Measurements from ENCODE around the gene DIAPH1.

Gene DIAPH1

DNA sequence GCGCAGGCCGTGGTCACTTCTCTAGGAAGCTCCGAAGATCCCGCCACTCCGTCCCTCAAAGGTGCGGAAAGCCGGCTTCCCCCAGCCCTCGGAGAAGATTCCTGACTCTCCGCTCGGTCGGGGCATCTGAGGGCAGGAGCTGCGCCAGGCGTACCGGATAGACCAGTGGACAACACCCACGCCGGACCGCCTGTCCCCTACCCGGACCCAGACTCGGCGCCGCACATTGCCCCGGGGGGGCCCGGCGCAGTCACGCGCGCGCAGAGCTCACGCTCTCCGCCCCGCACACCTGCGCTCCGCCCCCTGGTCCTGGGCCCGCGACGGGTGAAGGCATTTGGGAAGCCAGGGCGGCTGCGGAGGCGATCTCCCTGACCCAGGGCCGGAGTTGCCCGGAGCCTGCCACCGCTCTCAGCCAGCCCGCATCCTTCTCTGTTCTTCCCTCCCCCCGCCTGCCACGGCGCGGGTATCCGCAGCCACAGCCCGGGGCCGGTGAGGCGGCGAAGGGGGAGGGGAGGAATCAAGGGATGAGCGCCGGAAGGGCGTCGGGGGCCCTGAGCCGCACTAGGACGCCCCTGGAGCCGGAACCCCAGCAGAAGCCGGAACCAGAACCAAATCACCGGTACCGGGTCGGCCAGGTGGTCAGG lies 18.4 kb upstream of the DIAPH1 start:
- H3K79me1 ChIP-seq (replicated peaks; ENCODE audit: low read length, poor library complexity, severe bottlenecking): peaks cover 23% of the 10 kb centered on the region
- no peak overlapping the region for H2AK5ac ChIP-seq (ENCODE audit: low read length, severe bottlenecking)
- peak overlapping the region; percentile 69 to 90 for H3K4me3 ChIP-seq (ENCODE audit: insufficient read depth in 1 of 2, low read depth in 1 of 2, low read length in 2 of 2)
- H3K9me3 ChIP-seq (ENCODE audit: control insufficient read depth, low read length): no peaks in the 10 kb centered on the region
- peak overlapping the region in 1 of 2 experiments; percentile 35 for H3K23ac ChIP-seq (ENCODE audit: low read length in 2 of 2)
- H3K9ac ChIP-seq (ENCODE audit: low read length): peak overlapping the region; percentile 94
- H3K4me2 ChIP-seq (ENCODE audit: low read length, poor library complexity, severe bottlenecking): peak overlapping the region; percentile 98
- H3K4ac ChIP-seq (ENCODE audit: low read depth in 1 of 2, low read length in 2 of 2): peak overlapping the region in 1 of 2 experiments; percentile 54
- peaks cover 0 to 4% of the 10 kb centered on the region in 2 experiments for H3K27me3 ChIP-seq (ENCODE audit: control insufficient read depth in 1 of 2, insufficient read depth in 1 of 2, low read length in 2 of 2)
- peaks cover 27 to 30% of the 10 kb centered on the region in 2 experiments for H3K36me3 ChIP-seq (ENCODE audit: control insufficient read depth in 1 of 2, insufficient read depth in 2 of 2, low read depth in 1 of 2, low read length in 2 of 2)
- H3K27ac ChIP-seq (ENCODE audit: low read length, poor library complexity, severe bottlenecking): no peak overlapping the region
- peak overlapping the region in 1 of 2 experiments; percentile 12 for H2BK12ac ChIP-seq (ENCODE audit: low read length in 2 of 2)
- H2BK15ac ChIP-seq (ENCODE audit: low read depth, poor library complexity, severe bottlenecking): peak overlapping the region; percentile 33
- peaks cover 29% of the 10 kb centered on the region for H3K4me1 ChIP-seq (ENCODE audit: control insufficient read depth, insufficient read depth, low read depth, low read length)
- peak overlapping the region; percentile 80 for H2AFZ ChIP-seq (ENCODE audit: low read depth, low read length)
- H2BK5ac ChIP-seq (ENCODE audit: low read depth, low read length, poor library complexity, severe bottlenecking): no peak overlapping the region
- no peak overlapping the region for H4K8ac ChIP-seq (ENCODE audit: low read length)
- H4K91ac ChIP-seq (ENCODE audit: low read length): peak overlapping the region; percentile 46
- WGBS: 1% methylated on average over 48 of the region's 63 CpGs
- peak overlapping the region; percentile 54 to 63 for H3K18ac ChIP-seq (ENCODE audit: low read depth in 1 of 2, low read length in 2 of 2)
- peak overlapping the region in 1 of 2 experiments; percentile 44 for H3K14ac ChIP-seq (ENCODE audit: low read length in 2 of 2)
- DNase-seq: no peak
- no peak overlapping the region for H2BK120ac ChIP-seq (ENCODE audit: low read depth, low read length)

DNA sequence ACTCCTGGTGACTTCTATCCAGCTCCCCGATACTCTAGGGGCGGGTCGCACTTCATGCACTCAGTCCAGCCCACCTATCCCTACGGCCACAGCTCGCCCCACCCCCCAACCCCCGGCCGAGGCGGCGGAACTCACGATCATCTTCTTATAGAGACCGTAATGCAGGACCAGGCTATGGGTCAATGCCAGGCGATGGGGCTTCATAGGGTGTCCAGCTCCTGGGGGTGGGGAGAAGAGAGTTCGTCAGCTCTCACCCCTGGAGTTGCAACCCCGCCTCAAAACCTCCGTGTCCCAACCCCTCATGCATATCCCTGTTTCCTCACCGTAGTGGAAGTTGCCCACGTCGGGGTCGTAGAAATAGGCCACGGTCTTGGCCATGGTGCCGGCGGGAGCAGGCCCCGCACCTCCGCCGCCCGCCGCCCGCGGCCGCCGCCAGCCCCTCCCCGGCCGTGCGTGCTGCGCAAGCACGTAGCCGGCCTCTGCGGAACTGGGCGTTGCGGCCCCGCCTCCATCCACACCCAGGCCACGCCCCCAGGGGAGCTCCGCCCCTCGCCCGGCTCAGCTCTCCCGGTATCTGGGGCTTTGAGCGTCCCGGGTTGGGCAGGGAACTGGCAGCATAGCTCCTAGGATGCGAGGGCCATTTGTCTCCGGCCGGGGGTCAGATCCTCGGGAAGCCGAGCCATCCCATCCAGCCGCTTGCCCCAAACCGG lies 17.8 kb upstream of the DIAPH1 start, which contains the start of the genes HDAC3 and RELL2:
HDAC3 (minus strand) TSS at position 437 of the 710 bp plus-strand sequence; CDS start at position 378, 59 bp downstream.
RELL2 (plus strand) TSS at position 585 of the 710 bp plus-strand sequence. CDS start 1,229 bp downstream, outside the sequence.
- no peak within 1 kb of the TSS for H2BK120ac ChIP-seq (ENCODE audit: low read depth, low read length)
- H3K23ac ChIP-seq (ENCODE audit: low read length in 2 of 2): peak within 1 kb of the TSS in 1 of 2 experiments; percentile 96
- peaks cover 24 to 30% of the 10 kb centered on the region in 2 experiments for H3K36me3 ChIP-seq (ENCODE audit: control insufficient read depth in 1 of 2, insufficient read depth in 2 of 2, low read depth in 1 of 2, low read length in 2 of 2)
- H3K4me3 ChIP-seq (ENCODE audit: insufficient read depth in 1 of 2, low read depth in 1 of 2, low read length in 2 of 2): peak within 1 kb of the TSS; percentile 90 to 94
- H3K27ac ChIP-seq (ENCODE audit: low read length, poor library complexity, severe bottlenecking): peak within 1 kb of the TSS; percentile 37
- peak within 1 kb of the TSS; percentile 72 to 89 for H3K18ac ChIP-seq (ENCODE audit: low read depth in 1 of 2, low read length in 2 of 2)
- peaks cover 23% of the 10 kb centered on the region for H3K79me1 ChIP-seq (replicated peaks; ENCODE audit: low read length, poor library complexity, severe bottlenecking)
- peak within 1 kb of the TSS; percentile 61 for H2BK5ac ChIP-seq (ENCODE audit: low read depth, low read length, poor library complexity, severe bottlenecking)
- H4K8ac ChIP-seq (ENCODE audit: low read length): peak within 1 kb of the TSS; percentile 67
- H3K4ac ChIP-seq (ENCODE audit: low read depth in 1 of 2, low read length in 2 of 2): peak within 1 kb of the TSS; percentile 64 to 71
- H3K4me2 ChIP-seq (ENCODE audit: low read length, poor library complexity, severe bottlenecking): peak within 1 kb of the TSS; percentile 98
- peak within 1 kb of the TSS in 1 of 2 experiments; percentile 12 for H2BK12ac ChIP-seq (ENCODE audit: low read length in 2 of 2)
- H3K27me3 ChIP-seq (ENCODE audit: control insufficient read depth in 1 of 2, insufficient read depth in 1 of 2, low read length in 2 of 2): peaks cover 0 to 4% of the 10 kb centered on the region in 2 experiments
- no peaks in the 10 kb centered on the region for H3K9me3 ChIP-seq (ENCODE audit: control insufficient read depth, low read length)
- H3K9ac ChIP-seq (ENCODE audit: low read length): peak within 1 kb of the TSS; percentile 94
- peak; percentile 89 for DNase-seq
- peak within 1 kb of the TSS; percentile 90 for H2AFZ ChIP-seq (ENCODE audit: low read depth, low read length)
- no peak within 1 kb of the TSS for H2AK5ac ChIP-seq (ENCODE audit: low read length, severe bottlenecking)
- peaks cover 29% of the 10 kb centered on the region for H3K4me1 ChIP-seq (ENCODE audit: control insufficient read depth, insufficient read depth, low read depth, low read length)
- H3K14ac ChIP-seq (ENCODE audit: low read length in 2 of 2): peak within 1 kb of the TSS in 1 of 2 experiments; percentile 92
- peak within 1 kb of the TSS; percentile 33 for H2BK15ac ChIP-seq (ENCODE audit: low read depth, poor library complexity, severe bottlenecking)
- 0% methylated on average over 46 of the region's 55 CpGs for WGBS
- peak within 1 kb of the TSS; percentile 90 for H4K91ac ChIP-seq (ENCODE audit: low read length)

DNA sequence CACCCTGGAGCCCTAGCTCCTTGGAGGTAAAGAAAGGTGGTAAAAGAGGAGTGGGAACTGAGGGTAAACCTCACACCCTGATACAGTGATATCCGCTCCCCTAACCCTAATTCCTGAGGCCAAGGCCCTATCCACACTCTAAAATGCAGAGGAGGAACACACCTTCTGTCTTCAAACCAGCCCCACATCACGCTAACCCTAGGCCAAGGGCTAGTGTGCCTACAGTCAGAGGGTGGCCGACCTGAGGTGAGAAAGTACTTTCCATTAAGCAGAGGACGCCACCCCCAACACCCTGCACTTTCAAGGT lies 17.3 kb upstream of the DIAPH1 start:
- Histone ChIP-seq H2BK12ac (ENCODE audit: low read length in 2 of 2) (no peak overlapping the region), H3K23ac (ENCODE audit: low read length in 2 of 2) (no peak overlapping the region), H3K4ac (ENCODE audit: low read depth in 1 of 2, low read length in 2 of 2) (peak overlapping the region in 1 of 2 experiments; percentile 19), H3K4me1 (ENCODE audit: control insufficient read depth, insufficient read depth, low read depth, low read length) (peaks cover 29% of the 10 kb centered on the region), H3K9me3 (ENCODE audit: control insufficient read depth, low read length) (no peaks in the 10 kb centered on the region), H3K79me1 (replicated peaks; ENCODE audit: low read length, poor library complexity, severe bottlenecking) (peaks cover 23% of the 10 kb centered on the region), H2BK5ac (ENCODE audit: low read depth, low read length, poor library complexity, severe bottlenecking) (no peak overlapping the region), H3K14ac (ENCODE audit: low read length in 2 of 2) (peak overlapping the region in 1 of 2 experiments; percentile 92), H3K4me2 (ENCODE audit: low read length, poor library complexity, severe bottlenecking) (peak overlapping the region; percentile 72), H3K27me3 (ENCODE audit: control insufficient read depth in 1 of 2, insufficient read depth in 1 of 2, low read length in 2 of 2) (peaks cover 0 to 4% of the 10 kb centered on the region in 2 experiments), H2AK5ac (ENCODE audit: low read length, severe bottlenecking) (no peak overlapping the region), H3K18ac (ENCODE audit: low read depth in 1 of 2, low read length in 2 of 2) (peak overlapping the region in 1 of 2 experiments; percentile 89), H3K36me3 (ENCODE audit: control insufficient read depth in 1 of 2, insufficient read depth in 2 of 2, low read depth in 1 of 2, low read length in 2 of 2) (peaks cover 20 to 25% of the 10 kb centered on the region in 2 experiments), H2AFZ (ENCODE audit: low read depth, low read length) (peak overlapping the region; percentile 90), H2BK15ac (ENCODE audit: low read depth, poor library complexity, severe bottlenecking) (no peak overlapping the region), H4K91ac (ENCODE audit: low read length) (no peak overlapping the region), H3K4me3 (ENCODE audit: insufficient read depth in 1 of 2, low read depth in 1 of 2, low read length in 2 of 2) (peak overlapping the region; percentile 90 to 94), H4K8ac (ENCODE audit: low read length) (no peak overlapping the region), H3K27ac (ENCODE audit: low read length, poor library complexity, severe bottlenecking) (no peak overlapping the region), H3K9ac (ENCODE audit: low read length) (peak overlapping the region; percentile 94), H2BK120ac (ENCODE audit: low read depth, low read length) (no peak overlapping the region)
- 21% methylated on average over 4 of the region's 4 CpGs for WGBS
- DNase-seq: no peak

DNA sequence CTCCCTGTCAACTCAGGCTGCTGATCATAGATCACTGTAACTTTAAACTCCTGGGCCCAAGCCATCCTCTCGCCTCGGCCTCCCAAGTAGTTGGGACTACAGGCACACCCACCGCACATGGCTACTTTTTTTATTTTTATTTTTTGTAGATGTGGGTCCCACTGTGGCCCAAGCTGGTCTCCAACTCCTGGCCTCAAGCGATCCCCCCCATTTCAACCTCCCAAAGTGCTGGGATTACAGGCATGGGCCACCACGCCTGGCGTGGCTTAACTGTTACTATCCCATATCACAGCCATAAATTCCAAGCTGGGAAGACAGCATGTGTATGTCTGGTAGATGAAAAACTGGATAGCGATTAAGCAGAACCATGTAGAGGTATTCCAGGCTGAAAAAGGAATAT lies 16.8 kb upstream of the DIAPH1 start:
- no peak overlapping the region for H2BK5ac ChIP-seq (ENCODE audit: low read depth, low read length, poor library complexity, severe bottlenecking)

More for the DNA sequence above, 16.8 kb upstream of the DIAPH1 start:
- no peak overlapping the region for H2BK15ac ChIP-seq (ENCODE audit: low read depth, poor library complexity, severe bottlenecking)
- peaks cover 0 to 4% of the 10 kb centered on the region in 2 experiments for H3K27me3 ChIP-seq (ENCODE audit: control insufficient read depth in 1 of 2, insufficient read depth in 1 of 2, low read length in 2 of 2)
- H3K14ac ChIP-seq (ENCODE audit: low read length in 2 of 2): no peak overlapping the region
- peaks cover 20 to 24% of the 10 kb centered on the region in 2 experiments for H3K36me3 ChIP-seq (ENCODE audit: control insufficient read depth in 1 of 2, insufficient read depth in 2 of 2, low read depth in 1 of 2, low read length in 2 of 2)
- H2BK12ac ChIP-seq (ENCODE audit: low read length in 2 of 2): no peak overlapping the region
- H3K9ac ChIP-seq (ENCODE audit: low read length): peak overlapping the region; percentile 94
- DNase-seq: no peak
- H3K4me1 ChIP-seq (ENCODE audit: control insufficient read depth, insufficient read depth, low read depth, low read length): peaks cover 28% of the 10 kb centered on the region
- no peak overlapping the region for H3K18ac ChIP-seq (ENCODE audit: low read depth in 1 of 2, low read length in 2 of 2)
- peaks cover 23% of the 10 kb centered on the region for H3K79me1 ChIP-seq (replicated peaks; ENCODE audit: low read length, poor library complexity, severe bottlenecking)
- H2AK5ac ChIP-seq (ENCODE audit: low read length, severe bottlenecking): no peak overlapping the region
- no peak overlapping the region for H4K8ac ChIP-seq (ENCODE audit: low read length)
- H3K4me2 ChIP-seq (ENCODE audit: low read length, poor library complexity, severe bottlenecking): peak overlapping the region; percentile 72
- no peaks in the 10 kb centered on the region for H3K9me3 ChIP-seq (ENCODE audit: control insufficient read depth, low read length)
- H2AFZ ChIP-seq (ENCODE audit: low read depth, low read length): no peak overlapping the region
- no peak overlapping the region for H4K91ac ChIP-seq (ENCODE audit: low read length)
- no peak overlapping the region for H3K23ac ChIP-seq (ENCODE audit: low read length in 2 of 2)
- no peak overlapping the region for H3K27ac ChIP-seq (ENCODE audit: low read length, poor library complexity, severe bottlenecking)
- no CpG with 5 or more reads among the region's 7 CpGs for WGBS
- H3K4me3 ChIP-seq (ENCODE audit: insufficient read depth in 1 of 2, low read depth in 1 of 2, low read length in 2 of 2): peak overlapping the region in 1 of 2 experiments; percentile 90
- no peak overlapping the region for H3K4ac ChIP-seq (ENCODE audit: low read depth in 1 of 2, low read length in 2 of 2)
- no peak overlapping the region for H2BK120ac ChIP-seq (ENCODE audit: low read depth, low read length)

All from mesenchymal stem cell (in vitro differentiated cells and primary cell).